Limb (tissue), 2 donors: Measurements from ENCODE around the gene MYH14.
"Not testable (repeated sequence)": the region's sequence is repeated elsewhere in the genome, so short reads cannot be mapped to it uniquely, and the experiment has no call there.

Source experiments
- DNase-seq, 2 donors: peaks; one replicate each; pipeline ENCODE4 v3.0.0-alpha.2; 2016; ENCODE audit errors: extremely low spot score in 2 of 2

MYH14 gene

GRCh38 chr19:50224986-50225747 is 21.7 kb downstream of the MYH14 start:
- no peak for DNase-seq

DNA sequence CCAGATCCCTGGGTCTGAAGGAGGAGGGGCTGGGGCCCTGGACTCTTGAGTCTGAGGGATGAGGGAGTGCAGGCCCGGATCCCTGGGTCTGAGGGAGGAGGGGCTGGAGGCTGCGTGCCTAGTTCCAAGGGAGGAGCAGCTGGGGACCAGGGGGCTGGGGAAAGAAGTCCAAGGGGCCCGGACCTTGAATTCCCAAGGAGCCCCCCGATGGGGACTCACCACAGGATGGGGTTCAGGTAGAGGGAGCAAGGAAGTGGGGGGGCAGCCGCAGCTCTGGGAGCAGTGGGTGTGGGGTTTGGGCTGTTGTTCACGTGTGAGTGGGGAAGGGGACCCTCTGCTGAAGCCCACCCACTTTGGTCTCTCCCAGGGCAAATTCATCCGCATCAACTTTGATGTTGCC is 23.1 kb downstream of the MYH14 start:
- no peak for DNase-seq

GRCh38 chr19:50228153-50228552 is 24.7 kb downstream of the MYH14 start:
- DNase-seq, result not testable (repeated sequence)

GRCh38 chr19:50230379-50231351 is 27.2 kb downstream of the MYH14 start:
- no peak for DNase-seq

DNA sequence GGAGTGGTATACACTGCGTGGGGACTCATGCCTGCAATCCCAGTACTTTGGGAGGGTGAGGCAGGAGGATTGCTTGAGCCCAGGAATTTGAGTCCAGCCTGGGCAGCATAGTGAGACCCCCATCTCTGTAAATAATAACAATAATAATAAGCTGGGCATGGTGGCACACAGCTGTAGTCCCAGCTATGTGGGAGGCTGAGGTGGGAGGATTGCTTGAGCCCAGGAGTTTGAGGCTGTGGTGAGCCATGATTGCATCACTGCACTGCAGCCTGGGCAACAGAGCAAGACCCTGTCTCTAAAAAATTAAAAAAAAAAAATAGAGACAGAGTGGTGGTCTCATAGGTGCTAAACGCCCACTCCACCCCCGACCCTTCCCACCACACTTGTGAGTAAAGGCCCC is 28.0 kb downstream of the MYH14 start:
- DNase-seq, result not testable (repeated sequence)

GRCh38 chr19:50231821-50232220 is 28.4 kb downstream of the MYH14 start:
- no peak for DNase-seq

GRCh38 chr19:50232600-50232999 is 29.2 kb downstream of the MYH14 start:
- DNase-seq, result no peak

GRCh38 chr19:50233308-50233910 is 30.0 kb downstream of the MYH14 start:
- DNase-seq, result no peak

- DNase-seq, result not testable (repeated sequence)
Observed at GRCh38 chr19:50237493-50237892, 34.1 kb downstream of the MYH14 start.

GRCh38 chr19:50238043-50238442 is 34.6 kb downstream of the MYH14 start:
- DNase-seq, result no peak

GRCh38 chr19:50239921-50240590 is 36.6 kb downstream of the MYH14 start:
- peak in 1 of 2 donors; percentile 9 for DNase-seq

- no peak for DNase-seq
Observed at GRCh38 chr19:50242581-50242980, 39.2 kb downstream of the MYH14 start.

- DNase-seq, result no peak
Observed at GRCh38 chr19:50244695-50245094, 41.3 kb downstream of the MYH14 start.

GRCh38 chr19:50248413-50248812 is 45.0 kb downstream of the MYH14 start:
- DNase-seq, result no peak

- DNase-seq, result no peak
Observed at GRCh38 chr19:50248826-50249225, 45.4 kb downstream of the MYH14 start.

GRCh38 chr19:50249636-50250035 is 46.2 kb downstream of the MYH14 start:
- no peak for DNase-seq

DNA sequence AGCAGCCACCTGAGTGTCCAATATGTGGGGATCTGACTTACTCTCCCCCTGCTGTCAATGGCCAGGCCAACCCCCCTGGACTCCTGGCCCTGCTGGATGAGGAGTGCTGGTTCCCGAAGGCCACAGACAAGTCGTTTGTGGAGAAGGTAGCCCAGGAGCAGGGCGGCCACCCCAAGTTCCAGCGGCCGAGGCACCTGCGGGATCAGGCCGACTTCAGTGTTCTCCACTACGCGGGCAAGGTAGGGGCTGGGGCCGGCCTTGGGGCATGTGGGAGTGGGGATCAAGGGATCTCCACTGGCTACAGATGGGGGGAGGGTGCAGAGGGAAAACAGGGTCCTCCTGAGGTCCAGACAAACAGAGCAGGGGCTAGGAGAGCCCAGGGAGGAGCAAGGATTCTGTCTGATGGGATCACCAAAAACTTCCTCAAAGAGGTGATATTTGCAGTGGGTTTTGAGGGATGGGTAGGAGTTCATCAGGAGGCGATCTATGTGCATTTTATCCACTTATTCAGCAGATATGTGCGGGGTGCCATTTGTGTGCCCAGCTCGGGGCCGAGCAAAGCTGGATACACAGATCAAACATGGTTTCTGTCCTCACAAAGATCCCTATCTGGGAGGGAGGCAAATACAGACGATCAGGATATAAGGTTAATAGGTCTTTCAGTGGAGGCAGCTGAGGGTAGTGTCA is 47.2 kb downstream of the MYH14 start:
- DNase-seq, result no peak

DNA sequence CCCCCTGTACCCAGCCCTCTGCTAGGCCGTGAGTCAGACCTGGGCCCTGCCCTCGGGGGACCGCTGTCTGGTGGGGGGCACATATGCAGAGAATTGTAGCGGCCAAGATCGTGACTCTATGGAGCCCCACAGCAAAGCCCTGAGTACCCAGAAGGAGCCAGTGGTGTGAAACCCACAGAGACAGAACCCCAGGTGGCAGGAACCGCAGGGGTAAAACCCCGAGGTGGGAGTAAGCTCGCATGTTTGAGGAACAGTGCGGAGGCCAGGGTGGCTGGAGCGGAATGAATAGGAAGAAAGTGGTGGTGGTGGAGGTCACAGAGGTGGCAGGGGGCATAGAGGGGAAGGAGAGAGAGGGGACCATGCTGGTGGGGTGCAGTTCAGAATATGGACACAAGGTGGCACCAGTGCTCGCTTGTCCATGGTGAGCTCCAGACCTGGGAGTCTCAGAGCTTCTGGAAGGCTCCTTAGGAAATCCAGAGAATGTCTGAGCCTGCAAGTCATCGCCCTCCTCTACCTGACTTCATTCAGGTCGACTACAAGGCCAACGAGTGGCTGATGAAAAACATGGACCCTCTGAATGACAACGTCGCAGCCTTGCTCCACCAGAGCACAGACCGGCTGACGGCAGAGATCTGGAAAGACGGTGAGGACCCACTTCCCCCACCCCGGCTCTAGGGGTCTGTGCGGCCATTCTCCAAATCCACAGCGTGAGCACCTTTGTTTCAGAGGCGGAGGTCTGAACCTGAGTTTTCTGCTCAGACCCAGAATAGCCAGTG is 48.9 kb downstream of the MYH14 start:
- no peak for DNase-seq

DNA sequence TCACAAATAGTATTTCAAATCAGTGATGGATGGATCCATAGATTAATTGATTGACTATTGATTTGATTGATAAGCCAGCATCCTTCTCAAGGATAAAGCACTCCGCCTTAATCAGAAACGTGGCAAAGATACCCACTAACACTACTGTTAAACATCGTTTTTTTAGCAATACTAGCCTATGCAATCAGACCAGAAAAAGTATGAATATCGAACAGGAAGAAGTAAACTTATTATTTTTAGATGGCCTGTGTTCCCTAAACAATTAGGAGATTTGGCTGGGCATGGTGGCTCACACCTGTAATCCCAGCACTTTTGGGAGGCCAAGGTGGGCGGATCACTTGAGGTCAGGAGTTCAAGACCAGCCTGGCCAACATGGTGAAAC is 49.5 kb downstream of the MYH14 start:
- DNase-seq, result no peak

- DNase-seq, result no peak
Observed at GRCh38 chr19:50255115-50255514, 51.7 kb downstream of the MYH14 start.
